COR-L47 (cell line): ENCODE measurements around the gene CLMP.

Experiments used
- DNase-seq: peaks from one replicate; lab custom pipeline; 2025; lab: John Stamatoyannopoulos, UW

CLMP gene

GRCh38 chr11:123055191-123055901 lies 139.7 kb downstream of the CLMP start:
- DNase-seq: no peak

- peak; percentile 79 for DNase-seq
Measured at GRCh38 chr11:123054301-123055065, 140.6 kb downstream of the CLMP start.

GRCh38 chr11:123052901-123053721 lies 141.9 kb downstream of the CLMP start:
- DNase-seq: no peak

GRCh38 chr11:123051634-123052033 lies 143.4 kb downstream of the CLMP start:
- DNase-seq: no peak

- DNase-seq: no peak
Measured at GRCh38 chr11:123051146-123051545, 143.9 kb downstream of the CLMP start.

- no peak for DNase-seq
Measured at GRCh38 chr11:123047947-123048293, 147.1 kb downstream of the CLMP start.

GRCh38 chr11:123047266-123047946 lies 147.6 kb downstream of the CLMP start:
- DNase-seq: no peak

GRCh38 chr11:123046473-123047259 lies 148.4 kb downstream of the CLMP start:
- no peak for DNase-seq

- no peak for DNase-seq
Measured at GRCh38 chr11:123045101-123045500, 149.9 kb downstream of the CLMP start.

GRCh38 chr11:123041185-123041584 lies 153.9 kb downstream of the CLMP start:
- DNase-seq: no peak

GRCh38 chr11:123040111-123040432 lies 155.0 kb downstream of the CLMP start:
- no peak for DNase-seq

GRCh38 chr11:123035831-123036230 lies 159.2 kb downstream of the CLMP start:
- DNase-seq: no peak

- DNase-seq: no peak
Measured at GRCh38 chr11:123034597-123034996, 160.5 kb downstream of the CLMP start.

GRCh38 chr11:123033895-123034294 lies 161.2 kb downstream of the CLMP start:
- DNase-seq: no peak

GRCh38 chr11:123030517-123030916 lies 164.5 kb downstream of the CLMP start:
- no peak for DNase-seq

- peak; percentile 60 for DNase-seq
Measured at GRCh38 chr11:123020968-123021367, 174.1 kb downstream of the CLMP start.
